Measurements from ENCODE around the gene FLNB. TPM values are rescaled to one million over a fixed set of nuclear protein-coding genes. Genes with fewer than 3 reads are reported as not detected.
"Not testable (repeated sequence)": the region's sequence is repeated elsewhere in the genome, so short reads cannot be mapped to it uniquely, and the experiment has no call there.

FLNB gene
- total RNA-seq, 2 donors from 2014 or later: 331 to 408 TPM

GRCh38 chr3:58044691-58045483, 36.7 kb downstream of the FLNB start:
- H3K27ac ChIP-seq: peak overlapping the region in 1 of 2 donors; percentile 38
- no peak overlapping the region for H3K4me3 ChIP-seq
- intact Hi-C loops (cut with DNase I): no loop called here
- no peaks in the 10 kb centered on the region for H3K27me3 ChIP-seq (replicated peaks; ENCODE audit: insufficient read depth)
- no peaks in the 10 kb centered on the region for H3K36me3 ChIP-seq
- TF ChIP-seq POLR2A (IDR thresholded peaks at IDR 0.05) (no peak), CTCF (IDR thresholded peaks at IDR 0.05) (no peak), POLR2AphosphoS5 (IDR thresholded peaks at IDR 0.05) (no peak)
- H3K4me1 ChIP-seq (replicated peaks): peaks cover 35% of the 10 kb centered on the region
- 73% methylated on average over 7 of the region's 7 CpGs for WGBS
- H3K9me3 ChIP-seq: no peaks in the 10 kb centered on the region
- no peak for DNase-seq (ENCODE audit: low spot score)

- H3K27ac ChIP-seq: peak overlapping the region; percentile 62 to 67
- no peak overlapping the region for H3K4me3 ChIP-seq
- H3K4me1 ChIP-seq (replicated peaks): peaks cover 15% of the 10 kb centered on the region
- intact Hi-C loops (cut with DNase I): no loop called here
- H3K9me3 ChIP-seq: no peaks in the 10 kb centered on the region
- no peak for DNase-seq (ENCODE audit: low spot score)
- no peaks in the 10 kb centered on the region for H3K27me3 ChIP-seq (replicated peaks; ENCODE audit: insufficient read depth)
- H3K36me3 ChIP-seq: no peaks in the 10 kb centered on the region
- WGBS: 86% methylated on average over 5 of the region's 5 CpGs
- no peak for TF ChIP-seq CTCF (IDR thresholded peaks at IDR 0.05)
- TF ChIP-seq POLR2AphosphoS5 (IDR thresholded peaks at IDR 0.05): no peak
Observed at GRCh38 chr3:58047826-58048225, 39.6 kb downstream of the FLNB start.

- WGBS: 72% methylated on average over 4 of the region's 4 CpGs
- H3K27ac ChIP-seq: peak overlapping the region; percentile 62 to 67
- no peaks in the 10 kb centered on the region for H3K36me3 ChIP-seq
- H3K4me3 ChIP-seq: no peak overlapping the region
- DNase-seq (ENCODE audit: low spot score): no peak
- no peaks in the 10 kb centered on the region for H3K27me3 ChIP-seq (replicated peaks; ENCODE audit: insufficient read depth)
- no peaks in the 10 kb centered on the region for H3K9me3 ChIP-seq
- intact Hi-C loops (cut with DNase I): no loop called here
- H3K4me1 ChIP-seq (replicated peaks): peaks cover 15% of the 10 kb centered on the region
- no peak for TF ChIP-seq POLR2A (IDR thresholded peaks at IDR 0.05)
Observed at GRCh38 chr3:58048301-58048700, 40.1 kb downstream of the FLNB start.

- DNase-seq (ENCODE audit: low spot score): peak; percentile 57
- no peaks in the 10 kb centered on the region for H3K27me3 ChIP-seq (replicated peaks; ENCODE audit: insufficient read depth)
- H3K27ac ChIP-seq: peak overlapping the region; percentile 62 to 67
- TF ChIP-seq POLR2AphosphoS5 (IDR thresholded peaks at IDR 0.05) (peak; percentile 52), POLR2A (IDR thresholded peaks at IDR 0.05) (no peak), CTCF (IDR thresholded peaks at IDR 0.05) (no peak)
- WGBS: 39% methylated on average over 10 of the region's 10 CpGs
- no peaks in the 10 kb centered on the region for H3K9me3 ChIP-seq
- intact Hi-C loops (cut with DNase I): no loop called here
- H3K4me1 ChIP-seq (replicated peaks): peaks cover 15% of the 10 kb centered on the region
- H3K4me3 ChIP-seq: no peak overlapping the region
- no peaks in the 10 kb centered on the region for H3K36me3 ChIP-seq
Observed at GRCh38 chr3:58049143-58049785, 41.0 kb downstream of the FLNB start.

- H3K27ac ChIP-seq: peak overlapping the region; percentile 17 to 67
- peak; percentile 58 for DNase-seq (ENCODE audit: low spot score)
- no peak for TF ChIP-seq POLR2A (IDR thresholded peaks at IDR 0.05)
- TF ChIP-seq POLR2AphosphoS5 (IDR thresholded peaks at IDR 0.05): peak; percentile 31
- H3K4me3 ChIP-seq: no peak overlapping the region
- WGBS: 47% methylated on average over 9 of the region's 9 CpGs
- H3K36me3 ChIP-seq: no peaks in the 10 kb centered on the region
- no peaks in the 10 kb centered on the region for H3K9me3 ChIP-seq
- intact Hi-C loops (cut with DNase I): loop anchor here (5.0 kb wide), 1 partner anchor 34 kb away; no protein-coding TSS in a partner anchor
- peaks cover 15% of the 10 kb centered on the region for H3K4me1 ChIP-seq (replicated peaks)
- no peaks in the 10 kb centered on the region for H3K27me3 ChIP-seq (replicated peaks; ENCODE audit: insufficient read depth)
Observed at GRCh38 chr3:58051196-58051595, 43.0 kb downstream of the FLNB start.

GRCh38 chr3:58051658-58052261, 43.5 kb downstream of the FLNB start:
- not testable (repeated sequence) for H3K9me3 ChIP-seq; H3K27me3 ChIP-seq (replicated peaks; ENCODE audit: insufficient read depth); H3K4me3 ChIP-seq; H3K36me3 ChIP-seq; DNase-seq (ENCODE audit: low spot score)
- 80% methylated on average over 15 of the region's 15 CpGs for WGBS
- peaks cover 15% of the 10 kb centered on the region for H3K4me1 ChIP-seq (replicated peaks)
- H3K27ac ChIP-seq: peak overlapping the region; percentile 17 to 67
- intact Hi-C loops (cut with DNase I): loop anchor here (5.0 kb wide), 1 partner anchor 34 kb away; no protein-coding TSS in a partner anchor

Measured in prostate gland (tissue), 2 donors.